Body of pancreas (tissue), 4 donors: ENCODE data around the gene TEFM. TPM values are rescaled to one million over a fixed set of nuclear protein-coding genes. Genes with fewer than 3 reads are reported as not detected.

ENCODE experiments used
- ATAC-seq: fragments of 150-250 bp; one replicate; pipeline ENCODE4 v1.9.1; 2016
- DNase-seq, 4 donors: peaks; one replicate each; pipeline ENCODE4 v3.0.0-alpha.2; 2019
- H3K27ac ChIP-seq, 4 donors: fragments of 200-600 bp; sonication (generic); 1 replicate in 3 of 4; 2 replicates in 1 of 4; pipeline versions ENCODE4 v1.5.1 to v1.6.1; 2016 to 2019; ENCODE audit warnings: mild to moderate bottlenecking in 1 of 4, mixed read lengths in 1 of 4, moderate library complexity in 1 of 4
- H3K27me3 ChIP-seq, 2 donors: fragments of 200-600 bp; sonication (generic); one replicate each; pipeline ENCODE4 v1.6.0; 2016; ENCODE audit warnings: mild to moderate bottlenecking in 1 of 2
- H3K36me3 ChIP-seq, 2 donors: fragments of 200-600 bp; sonication (generic); replicated peaks in 1 of 2; 2 replicates each; pipeline ENCODE4 v1.5.1; 2016; ENCODE audit warnings: low read depth in 2 of 2; ENCODE audit not compliant: insufficient read depth in 1 of 2
- H3K4me1 ChIP-seq: fragments of 200-600 bp; sonication (generic); one replicate; pipeline ENCODE4 v1.6.0; 2016
- H3K4me3 ChIP-seq, 2 donors: fragments of 200-600 bp; sonication (generic); 1 replicate in 1 of 2; 2 replicates in 1 of 2; pipeline ENCODE4 v1.5.1; 2016 to 2019
- H3K9me3 ChIP-seq, 3 donors: fragments of 200-600 bp; sonication (generic); 1 replicate in 2 of 3; 2 replicates in 1 of 3; pipeline ENCODE4 v1.5.1; 2016
- CTCF ChIP-seq, 7 experiments: fragments of 450-650 bp in 4 of 7; fragments of 200-600 bp in 3 of 7; sonication (generic) in 3 of 7; IDR thresholded peaks; one replicate each; pipeline ENCODE4 v1.5.1; 2016 to 2019; ENCODE audit warnings: antibody characterized with exemption in 7 of 7
- POLR2A ChIP-seq, 3 donors: fragments of 450-650 bp; IDR thresholded peaks; one replicate each; pipeline ENCODE4 v1.6.1; 2016; ENCODE audit warnings: antibody characterized with exemption in 3 of 3, mild to moderate bottlenecking in 2 of 3
- WGBS, 2 donors: methylation state at CpG; one replicate each; pipeline ENCODE4 v1.1.5; 2017; 5-methylcytosine and 5-hydroxymethylcytosine counted together
- intact Hi-C: fragments of 100-400 bp; cut with DNase I; formaldehyde crosslinking; loops from one replicate; pipeline ENCODE4 v1.15.1; 2023
- total RNA-seq, 2 donors: library from RNA; depleted of rRNA; stranded (reverse); fragments of >200 nt; gene quantifications; one replicate each; pipeline ENCODE4 v1.1.0, GENCODE V29; 2016

The TEFM gene
- total RNA-seq, 2 donors from 2014 or later = 6.7 to 9.9 TPM

DNA sequence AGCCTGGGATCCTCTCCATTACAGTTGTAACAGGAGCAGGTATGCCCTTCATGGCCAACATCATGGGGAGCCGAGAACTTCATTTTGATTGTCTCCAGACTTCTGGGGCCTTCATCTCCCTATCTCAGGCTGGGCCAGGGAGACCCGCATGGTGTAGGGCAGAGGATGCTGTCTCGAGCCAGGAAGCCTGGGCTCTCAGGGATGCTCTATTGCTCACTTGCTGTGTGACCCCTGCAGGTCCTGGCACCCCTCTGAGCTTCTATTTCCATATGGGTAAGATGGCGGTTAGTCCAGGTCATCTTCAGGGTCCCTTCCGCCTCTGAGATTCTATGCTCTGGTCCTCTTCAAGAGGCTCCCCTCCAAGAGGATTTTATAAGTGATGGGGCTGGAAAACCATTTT, 44.2 kb upstream of the TEFM start:
- H3K27me3 ChIP-seq = no peaks in the 10 kb centered on the region
- no peak for ATAC-seq

DNA sequence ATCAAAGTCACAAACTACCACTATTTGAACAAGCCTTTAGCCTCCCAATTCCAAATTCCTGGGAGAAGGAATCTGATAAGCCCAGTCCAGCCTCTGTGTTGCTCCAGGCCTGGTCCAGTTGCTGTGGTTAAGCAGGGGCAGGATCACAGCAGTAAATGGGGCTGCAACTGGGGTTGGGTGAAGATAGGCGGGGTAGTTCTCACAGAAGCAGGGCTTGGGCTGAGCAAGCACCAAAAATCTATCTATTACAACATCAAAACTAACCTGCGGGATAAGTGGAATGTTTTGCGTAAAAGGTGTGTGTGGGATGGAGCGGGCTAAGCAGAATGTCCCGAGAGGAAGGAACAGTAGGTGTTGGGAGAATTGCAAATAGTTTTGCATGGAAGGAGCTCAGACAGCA, 41.8 kb upstream of the TEFM start:
- Histone ChIP-seq H3K27ac (no peak overlapping the region), H3K27me3 (no peaks in the 10 kb centered on the region), H3K4me1 (no peaks in the 10 kb centered on the region), H3K36me3 (no peaks in the 10 kb centered on the region), H3K4me3 (no peak overlapping the region), H3K9me3 (no peaks in the 10 kb centered on the region)
- ATAC-seq = no peak
- intact Hi-C loops = no loop called here
- 97 to 99% methylated on average over 5 of the region's 5 CpGs for WGBS, 2 donors
- DNase-seq = no peak
- TF ChIP-seq CTCF (IDR thresholded peaks at IDR 0.05) (no peak), POLR2A (IDR thresholded peaks at IDR 0.05) (no peak)

More for the DNA sequence above, 44.2 kb upstream of the TEFM start:
- H3K27ac ChIP-seq = peak overlapping the region in 1 of 4 donors; percentile 41
- no peaks in the 10 kb centered on the region for H3K36me3 ChIP-seq
- intact Hi-C loops = no loop called here
- TF ChIP-seq CTCF (IDR thresholded peaks at IDR 0.05) (no peak), POLR2A (IDR thresholded peaks at IDR 0.05) (no peak)
- H3K9me3 ChIP-seq = no peaks in the 10 kb centered on the region
- WGBS, 2 donors = 96% methylated on average over 2 to 5 of the region's 5 CpGs
- H3K4me1 ChIP-seq = no peaks in the 10 kb centered on the region
- DNase-seq = no peak
- H3K4me3 ChIP-seq = no peak overlapping the region

GRCh38 chr17:30942308-30943079, 36.5 kb upstream of the TEFM start:
- no peaks in the 10 kb centered on the region for H3K27me3 ChIP-seq
- no peak for DNase-seq
- no peak for ATAC-seq
- H3K9me3 ChIP-seq = no peaks in the 10 kb centered on the region
- H3K27ac ChIP-seq = no peak overlapping the region
- TF ChIP-seq POLR2A (IDR thresholded peaks at IDR 0.05) (no peak), CTCF (IDR thresholded peaks at IDR 0.05) (no peak)
- no peaks in the 10 kb centered on the region for H3K4me1 ChIP-seq
- no peaks in the 10 kb centered on the region for H3K36me3 ChIP-seq
- WGBS, 2 donors = 63 to 64% methylated on average over 4 of the region's 4 CpGs
- intact Hi-C loops = no loop called here
- no peak overlapping the region for H3K4me3 ChIP-seq

DNA sequence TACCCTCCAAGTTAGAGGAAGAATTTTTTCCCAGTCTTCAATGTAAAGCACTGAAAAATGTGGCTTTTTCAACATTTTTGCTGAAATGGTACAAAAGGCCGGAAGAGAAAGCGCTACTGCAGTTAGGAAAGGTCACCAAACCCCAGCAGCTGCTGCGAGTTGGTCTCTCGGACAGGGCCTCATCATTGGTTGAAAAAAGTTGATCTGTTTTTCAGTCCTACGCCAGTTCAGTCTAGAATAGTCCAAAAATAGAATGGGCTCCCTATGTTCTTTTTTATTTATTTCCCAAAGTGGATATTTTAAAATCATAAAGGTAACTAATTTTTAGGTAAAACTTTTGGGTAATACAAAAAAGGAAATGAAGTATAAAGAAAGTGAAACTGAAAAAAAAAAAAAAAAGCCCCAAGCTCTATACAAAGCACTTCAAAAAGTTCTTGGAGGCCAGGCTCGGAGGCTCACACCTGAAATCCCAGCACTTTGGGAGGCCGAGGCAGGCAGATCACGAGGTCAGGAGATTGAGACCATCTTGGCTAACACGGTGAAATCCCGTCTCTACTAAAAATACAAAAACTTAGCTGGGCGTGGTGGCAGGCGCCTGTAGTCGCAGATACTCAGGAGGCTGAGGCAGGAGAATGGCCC, 33.1 kb upstream of the TEFM start:
- Histone ChIP-seq H3K4me1 (no peaks in the 10 kb centered on the region), H3K9me3 (no peaks in the 10 kb centered on the region), H3K4me3 (no peak overlapping the region), H3K36me3 (no peaks in the 10 kb centered on the region), H3K27me3 (no peaks in the 10 kb centered on the region), H3K27ac (no peak overlapping the region)
- TF ChIP-seq POLR2A (IDR thresholded peaks at IDR 0.05) (no peak), CTCF (IDR thresholded peaks at IDR 0.05) (no peak)
- peak in 1 of 4 donors; percentile 12 for DNase-seq
- WGBS, 2 donors = 82 to 88% methylated on average over 13 of the region's 13 CpGs
- ATAC-seq = no peak
- intact Hi-C loops = no loop called here
